Mesendoderm (in vitro differentiated cells): ENCODE results near the gene TCN1.
"Not testable (repeated sequence)": the region's sequence is repeated elsewhere in the genome, so short reads cannot be mapped to it uniquely, and the experiment has no call there.

ENCODE experiments used
- DNase-seq: peaks from one replicate; pipeline ENCODE4 v3.0.0; 2013
- H2AK5ac ChIP-seq: 2 replicates; pipeline ENCODE4 v1.6.1; 2013; ENCODE audit warnings: low read length, inconsistent platforms
- H2BK120ac ChIP-seq: 2 replicates; pipeline ENCODE4 v1.6.1; 2013; ENCODE audit warnings: low read depth, mild to moderate bottlenecking, low read length, moderate library complexity, mixed read lengths
- H2BK15ac ChIP-seq: replicated peaks from 2 replicates; pipeline ENCODE4 v1.6.1; 2013; ENCODE audit warnings: low read depth, mild to moderate bottlenecking, moderate library complexity
- H2BK5ac ChIP-seq: 2 replicates; pipeline ENCODE4 v1.6.1; 2013; ENCODE audit warnings: low read length, inconsistent platforms
- H3K18ac ChIP-seq: 2 replicates; pipeline ENCODE4 v1.6.1; 2013; ENCODE audit warnings: mild to moderate bottlenecking, low read length, mixed read lengths
- H3K23ac ChIP-seq: one replicate; pipeline ENCODE4 v1.6.1; 2013; ENCODE audit warnings: low read length
- H3K27ac ChIP-seq: 2 replicates; pipeline ENCODE4 v1.5.1; 2013; ENCODE audit warnings: low read depth, mild to moderate bottlenecking, inconsistent platforms, low read length, moderate library complexity
- H3K27me3 ChIP-seq: 2 replicates; pipeline ENCODE4 v1.6.1; 2013; ENCODE audit warnings: low read length, control low read depth, mild to moderate bottlenecking, inconsistent platforms; ENCODE audit not compliant: insufficient read depth, poor library complexity
- H3K36me3 ChIP-seq: 2 replicates; pipeline ENCODE4 v1.6.1; 2013; ENCODE audit warnings: low read length, inconsistent platforms; ENCODE audit not compliant: control insufficient read depth, insufficient read depth
- H3K4ac ChIP-seq: one replicate; pipeline ENCODE4 v1.6.1; 2013; ENCODE audit warnings: low read depth, mild to moderate bottlenecking, low read length, moderate library complexity
- H3K4me1 ChIP-seq: 2 replicates; pipeline ENCODE4 v1.6.1; 2013; ENCODE audit warnings: low read depth, low read length, inconsistent platforms; ENCODE audit not compliant: control insufficient read depth
- H3K4me2 ChIP-seq: 2 replicates; pipeline ENCODE4 v1.6.1; 2013; ENCODE audit warnings: low read length
- H3K4me3 ChIP-seq: 2 replicates; pipeline ENCODE4 v1.5.1; 2013; ENCODE audit warnings: mild to moderate bottlenecking, low read length
- H3K56ac ChIP-seq: one replicate; pipeline ENCODE4 v1.6.1; 2013; ENCODE audit warnings: low read length
- H3K79me1 ChIP-seq: 2 replicates; pipeline ENCODE4 v1.6.1; 2013; ENCODE audit warnings: low read length, inconsistent platforms
- H3K79me2 ChIP-seq: 2 replicates; pipeline ENCODE4 v1.6.1; 2013; ENCODE audit warnings: mild to moderate bottlenecking, low read length; ENCODE audit not compliant: control insufficient read depth, insufficient read depth
- H3K9ac ChIP-seq: 2 replicates; pipeline ENCODE4 v1.6.1; 2013; ENCODE audit warnings: low read length, inconsistent platforms
- H4K5ac ChIP-seq: one replicate; pipeline ENCODE4 v1.6.1; 2013; ENCODE audit warnings: low read length
- H4K8ac ChIP-seq: one replicate; pipeline ENCODE4 v1.6.1; 2013; ENCODE audit warnings: low read depth, mild to moderate bottlenecking, control low read depth, low read length, moderate library complexity
- WGBS: extraction: QIAGEN DNeasy Blood & Tissue Kit; methylation state at CpG from one replicate; pipeline ENCODE4 v1.1.7; 2013; ENCODE audit warnings: low lambda C conversion rate, missing lambda C conversion rate; ENCODE audit not compliant: insufficient coverage; ENCODE audit errors: extremely low coverage; 5-methylcytosine and 5-hydroxymethylcytosine counted together

Gene TCN1

DNA sequence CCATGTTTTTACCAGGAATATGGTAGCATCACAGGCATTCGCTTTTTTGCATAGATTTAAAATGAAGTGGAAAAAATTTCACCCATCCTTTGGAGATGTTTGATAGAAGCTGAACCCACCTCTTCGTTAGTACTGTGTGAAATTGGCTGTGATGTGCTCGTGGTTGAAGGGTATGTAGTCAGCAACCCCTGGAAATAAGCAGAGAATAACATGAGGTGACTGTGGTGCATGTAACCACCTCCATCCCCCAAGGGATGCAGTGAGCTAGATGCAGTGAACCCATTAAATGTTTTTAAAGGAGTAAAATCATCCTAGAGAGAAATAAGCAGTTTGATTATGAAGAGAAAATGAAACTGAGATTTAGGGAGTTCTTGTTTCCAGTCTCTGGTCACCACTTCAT, 36.9 kb downstream of the TCN1 start:
- no peak overlapping the region for H3K27ac ChIP-seq
- no peaks in the 10 kb centered on the region for H3K4me1 ChIP-seq
- H3K4me3 ChIP-seq, result no peak overlapping the region
- no peaks in the 10 kb centered on the region for H3K79me1 ChIP-seq
- no peaks in the 10 kb centered on the region for H3K27me3 ChIP-seq
- no peaks in the 10 kb centered on the region for H3K79me2 ChIP-seq
- H2BK120ac ChIP-seq, result no peak overlapping the region
- no peak overlapping the region for H4K8ac ChIP-seq
- H3K9ac ChIP-seq, result no peak overlapping the region
- no peak overlapping the region for H3K23ac ChIP-seq
- no peak overlapping the region for H4K5ac ChIP-seq
- H3K4ac ChIP-seq, result no peak overlapping the region
- WGBS, result no CpG with 5 or more reads among the region's 3 CpGs
- H3K18ac ChIP-seq, result no peak overlapping the region
- no peak overlapping the region for H2BK15ac ChIP-seq
- H3K36me3 ChIP-seq, result no peaks in the 10 kb centered on the region
- no peak overlapping the region for H3K56ac ChIP-seq
- no peak overlapping the region for H2BK5ac ChIP-seq
- H3K4me2 ChIP-seq, result no peak overlapping the region
- H2AK5ac ChIP-seq, result no peak overlapping the region
- no peak for DNase-seq

DNA sequence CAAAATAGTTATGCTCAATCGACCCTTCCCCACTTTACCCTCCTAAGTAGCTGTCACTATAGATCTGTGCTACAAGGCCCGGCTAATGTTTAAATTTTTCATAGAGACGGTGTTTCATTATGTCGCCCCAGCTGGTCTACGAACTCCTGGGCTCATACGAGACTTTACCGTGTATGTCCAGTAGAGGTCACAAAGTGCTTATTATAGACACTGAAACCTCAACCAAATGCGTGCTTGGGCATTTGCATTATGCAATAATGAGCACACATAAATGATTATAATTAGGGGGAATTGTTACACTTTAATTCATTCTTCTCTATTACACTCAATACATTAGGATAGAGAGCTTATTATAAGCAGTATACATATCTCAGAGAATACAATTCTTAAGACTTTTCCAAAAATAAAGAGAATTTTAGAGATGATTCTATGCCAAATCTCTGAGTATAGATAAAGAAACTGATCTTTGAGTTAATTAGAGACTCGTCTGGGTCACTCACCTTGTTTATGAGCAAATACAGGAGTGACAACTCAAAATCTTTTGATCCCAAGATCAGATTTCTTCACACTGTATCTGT, 43.2 kb downstream of the TCN1 start:
- Histone ChIP-seq H2BK15ac (no peak overlapping the region), H3K4me2 (no peak overlapping the region), H4K5ac (no peak overlapping the region), H3K79me2 (no peaks in the 10 kb centered on the region), H3K4ac (no peak overlapping the region), H3K27me3 (no peaks in the 10 kb centered on the region), H3K4me3 (no peak overlapping the region), H3K36me3 (no peaks in the 10 kb centered on the region), H3K56ac (no peak overlapping the region), H3K23ac (no peak overlapping the region), H3K18ac (no peak overlapping the region), H3K4me1 (no peaks in the 10 kb centered on the region), H2AK5ac (no peak overlapping the region), H3K79me1 (no peaks in the 10 kb centered on the region), H3K9ac (no peak overlapping the region), H2BK5ac (no peak overlapping the region), H4K8ac (no peak overlapping the region), H3K27ac (no peak overlapping the region), H2BK120ac (no peak overlapping the region)
- WGBS, result no CpG with 5 or more reads among the region's 9 CpGs
- peak; percentile 58 for DNase-seq

GRCh38 chr11:59818572-59818971, 47.7 kb downstream of the TCN1 start:
- Histone ChIP-seq H3K79me1 (no peaks in the 10 kb centered on the region), H2BK5ac (no peak overlapping the region), H3K27ac (no peak overlapping the region), H3K27me3 (no peaks in the 10 kb centered on the region), H2BK15ac (no peak overlapping the region), H3K36me3 (no peaks in the 10 kb centered on the region), H3K56ac (no peak overlapping the region), H3K4me2 (no peak overlapping the region), H2AK5ac (no peak overlapping the region), H4K8ac (no peak overlapping the region), H3K23ac (no peak overlapping the region), H3K4me3 (no peak overlapping the region), H3K4me1 (peaks cover 8% of the 10 kb centered on the region), H3K9ac (no peak overlapping the region), H3K4ac (no peak overlapping the region), H3K18ac (peak overlapping the region; percentile 3), H4K5ac (no peak overlapping the region), H3K79me2 (no peaks in the 10 kb centered on the region), H2BK120ac (no peak overlapping the region)
- no CpG with 5 or more reads among the region's 4 CpGs for WGBS
- no peak for DNase-seq

GRCh38 chr11:59816434-59816833, 49.9 kb downstream of the TCN1 start:
- H3K56ac ChIP-seq, result peak overlapping the region; percentile 77
- H3K4me2 ChIP-seq, H3K79me2 ChIP-seq, H3K79me1 ChIP-seq, H3K27ac ChIP-seq, H4K8ac ChIP-seq, H3K27me3 ChIP-seq, H3K4ac ChIP-seq, H3K9ac ChIP-seq, H3K36me3 ChIP-seq, H3K23ac ChIP-seq, H3K4me3 ChIP-seq, H2AK5ac ChIP-seq, H3K4me1 ChIP-seq, H2BK15ac ChIP-seq, DNase-seq, H4K5ac ChIP-seq: not testable (repeated sequence)
- no CpG with 5 or more reads among the region's 1 CpG for WGBS
- peak overlapping the region; percentile 43 for H2BK5ac ChIP-seq
- peak overlapping the region; percentile 92 for H3K18ac ChIP-seq
- H2BK120ac ChIP-seq, result peak overlapping the region; percentile 99

DNA sequence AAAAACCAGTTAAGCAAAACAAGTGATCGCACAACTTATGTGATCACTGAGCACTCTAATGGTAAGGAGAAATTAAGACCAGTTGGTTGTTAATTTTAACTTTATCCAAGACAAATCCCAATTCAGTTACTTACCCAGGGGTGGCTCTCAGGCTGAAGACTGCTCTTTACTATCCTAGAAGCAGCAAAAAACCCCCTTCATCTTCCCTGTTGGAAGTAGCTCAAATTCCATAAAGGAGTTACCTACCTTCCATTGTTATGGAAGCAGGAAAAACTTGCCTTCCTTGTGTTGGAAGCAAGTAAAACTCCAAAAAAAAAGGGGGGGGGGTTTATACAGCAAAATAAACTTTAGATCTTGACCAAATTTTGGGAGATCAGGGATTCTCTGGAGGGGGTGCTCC, 50.5 kb downstream of the TCN1 start:
- H2BK120ac ChIP-seq, result no peak overlapping the region
- H3K23ac ChIP-seq, result no peak overlapping the region
- peak overlapping the region; percentile 29 for H2AK5ac ChIP-seq
- no peak overlapping the region for H3K4ac ChIP-seq
- peak overlapping the region; percentile 35 for H3K9ac ChIP-seq
- no peaks in the 10 kb centered on the region for H3K79me1 ChIP-seq
- peak overlapping the region; percentile 77 for H3K56ac ChIP-seq
- no peaks in the 10 kb centered on the region for H3K79me2 ChIP-seq
- H3K4me3 ChIP-seq, result no peak overlapping the region
- no peak overlapping the region for H3K27ac ChIP-seq
- H3K18ac ChIP-seq, result peak overlapping the region; percentile 92
- no peaks in the 10 kb centered on the region for H3K36me3 ChIP-seq
- H3K27me3 ChIP-seq, result no peaks in the 10 kb centered on the region
- H3K4me2 ChIP-seq, result no peak overlapping the region
- peak; percentile 43 for DNase-seq
- no peak overlapping the region for H4K8ac ChIP-seq
- H2BK15ac ChIP-seq, result no peak overlapping the region
- WGBS, result no CpG with 5 or more reads among the region's 1 CpG
- H4K5ac ChIP-seq, result no peak overlapping the region
- peaks cover 8% of the 10 kb centered on the region for H3K4me1 ChIP-seq
- H2BK5ac ChIP-seq, result peak overlapping the region; percentile 93

DNA sequence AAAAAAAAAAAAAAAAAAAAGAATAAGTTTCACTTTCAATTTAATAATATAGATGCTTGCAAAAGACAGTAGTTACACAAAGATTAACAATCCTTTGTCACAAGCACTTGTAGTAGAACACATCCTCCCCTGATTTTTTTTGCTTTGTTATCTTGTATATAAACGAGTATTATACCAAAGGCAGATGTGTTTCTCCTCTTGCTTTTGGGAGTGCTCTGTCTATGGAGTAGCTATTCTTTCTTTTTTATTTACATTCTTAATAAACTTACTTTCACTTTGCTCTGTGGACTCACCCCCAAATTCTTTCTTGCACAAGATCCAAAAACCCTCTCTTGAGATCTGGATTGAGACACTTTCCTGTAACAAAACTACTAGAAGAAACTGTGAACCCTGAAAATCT, 52.3 kb downstream of the TCN1 start:
- Histone ChIP-seq H3K79me1 (no peaks in the 10 kb centered on the region), H2BK5ac (peak overlapping the region; percentile 59), H3K4me3 (no peak overlapping the region), H3K4me1 (peaks cover 8% of the 10 kb centered on the region), H3K4me2 (no peak overlapping the region), H3K36me3 (no peaks in the 10 kb centered on the region), H4K5ac (no peak overlapping the region), H3K4ac (no peak overlapping the region), H4K8ac (no peak overlapping the region), H2BK120ac (peak overlapping the region; percentile 45), H3K9ac (no peak overlapping the region), H3K27ac (no peak overlapping the region), H3K23ac (no peak overlapping the region), H3K18ac (peak overlapping the region; percentile 80), H3K56ac (peak overlapping the region; percentile 73), H3K79me2 (peaks cover 8% of the 10 kb centered on the region), H2BK15ac (no peak overlapping the region), H2AK5ac (no peak overlapping the region), H3K27me3 (no peaks in the 10 kb centered on the region)
- no peak for DNase-seq
- no CpG with 5 or more reads among the region's 1 CpG for WGBS
